Activated gamma-delta T cell (primary cell): ENCODE results near the gene RHBDD1.
"Not testable (repeated sequence)": the region's sequence is repeated elsewhere in the genome, so short reads cannot be mapped to it uniquely, and the experiment has no call there.

ENCODE experiments used
- DNase-seq: peaks from one replicate; lab custom pipeline; 2025; lab: John Stamatoyannopoulos, UW

Gene RHBDD1

DNA sequence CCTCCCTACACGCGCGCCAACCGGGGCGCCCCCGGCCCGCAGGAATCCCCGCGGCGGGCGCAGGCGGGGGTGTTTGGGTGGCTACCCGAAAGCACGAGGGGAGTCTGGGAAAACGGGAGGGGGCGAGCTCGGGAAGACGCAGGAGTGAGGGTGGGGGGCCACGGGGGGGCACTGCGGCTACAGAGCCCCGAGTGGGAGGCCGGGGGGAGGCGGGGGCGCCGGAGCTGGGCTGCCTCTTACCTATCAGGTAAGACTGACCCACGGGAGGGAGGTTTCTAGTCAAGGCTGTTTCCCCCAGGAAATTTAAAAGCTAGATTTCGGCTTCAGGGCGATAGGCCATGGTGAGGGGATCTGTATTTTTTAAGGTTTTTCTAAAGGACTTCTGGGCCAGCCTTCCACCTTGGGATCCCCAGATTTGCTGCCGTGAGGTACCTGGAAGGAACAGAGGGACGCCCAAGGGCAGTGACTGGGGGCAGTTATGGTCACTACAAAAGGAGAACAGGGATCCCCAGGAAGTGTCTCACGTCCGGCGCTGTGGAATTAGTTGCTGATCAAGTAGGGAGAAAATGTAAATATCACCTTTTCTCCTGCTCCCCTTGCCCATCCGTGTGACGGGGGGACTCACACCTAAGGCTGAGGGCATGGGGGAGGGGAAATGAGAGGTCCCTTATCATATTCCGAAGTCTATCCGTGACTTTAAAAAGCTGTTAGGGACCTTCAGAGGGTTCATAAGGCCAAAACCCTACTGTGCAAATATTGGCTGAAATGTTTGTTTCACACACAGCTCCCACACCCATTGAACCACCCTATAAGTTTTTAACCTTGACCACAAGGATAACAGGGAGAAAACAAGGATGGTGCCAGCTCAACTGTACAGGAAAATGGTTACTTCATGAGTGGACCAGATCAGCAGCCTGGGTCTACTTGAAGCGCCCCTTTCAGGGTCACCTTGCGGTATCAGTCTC is 35.6 kb upstream of the RHBDD1 start:
- no peak for DNase-seq

DNA sequence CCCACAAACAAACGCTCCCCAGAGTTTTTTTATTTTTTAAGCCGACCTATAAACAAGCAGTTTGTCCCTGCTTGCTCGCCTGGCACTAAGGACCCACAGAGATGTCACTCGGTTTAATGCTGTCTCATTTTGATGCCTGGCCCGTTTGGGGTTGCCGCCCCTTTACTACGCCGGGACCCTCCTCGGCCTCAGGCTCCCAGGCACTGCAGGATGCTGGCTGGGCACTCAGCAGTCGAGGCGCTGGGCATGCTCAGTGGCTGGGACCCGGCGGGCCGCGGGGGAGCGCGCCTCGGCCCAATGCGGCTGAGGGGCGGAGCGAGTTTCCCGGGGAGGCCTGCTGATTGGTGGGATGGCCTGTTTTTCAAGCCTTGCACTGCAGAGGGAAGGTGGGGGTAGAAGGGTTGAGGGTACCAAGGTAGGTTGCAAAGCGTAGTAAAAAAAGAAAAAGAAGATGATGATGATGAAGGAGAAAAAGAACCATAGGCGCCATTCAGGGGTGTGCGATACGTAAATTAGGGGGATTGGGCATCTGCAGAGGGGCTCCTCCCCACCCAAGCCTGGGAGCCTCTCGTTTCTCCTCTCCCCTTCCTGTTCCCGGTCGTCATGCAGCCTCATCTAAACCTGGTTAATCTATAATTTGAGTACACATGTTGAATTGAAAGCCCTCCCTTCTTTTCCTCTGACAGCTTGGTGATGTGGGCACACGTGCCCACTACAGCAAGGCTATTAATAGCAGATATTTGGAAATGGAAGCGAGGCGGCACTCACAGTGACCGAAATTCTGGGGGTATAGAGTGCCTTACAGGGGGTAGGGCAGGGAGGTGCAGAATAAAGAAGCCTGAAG is 34.7 kb upstream of the RHBDD1 start:
- DNase-seq = peak; percentile 32

DNA sequence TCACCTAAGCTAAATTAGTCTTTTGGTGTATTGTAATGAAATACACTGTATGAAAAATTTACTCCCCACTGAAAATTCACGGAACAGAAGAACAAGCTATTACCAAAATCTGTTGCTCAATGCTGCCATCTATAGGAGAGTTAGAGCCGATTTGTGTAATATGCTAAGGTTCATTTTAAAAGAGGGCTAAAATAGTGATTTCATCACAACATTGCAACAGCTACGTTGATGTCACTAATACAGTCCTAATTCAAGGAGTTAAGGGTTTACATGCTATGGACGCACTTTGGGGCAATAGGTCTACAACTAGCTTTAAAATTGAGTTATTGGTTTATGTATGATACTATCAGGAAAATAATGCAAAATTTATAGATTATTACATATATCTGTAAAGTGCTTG is 33.3 kb upstream of the RHBDD1 start:
- DNase-seq = no peak

DNA sequence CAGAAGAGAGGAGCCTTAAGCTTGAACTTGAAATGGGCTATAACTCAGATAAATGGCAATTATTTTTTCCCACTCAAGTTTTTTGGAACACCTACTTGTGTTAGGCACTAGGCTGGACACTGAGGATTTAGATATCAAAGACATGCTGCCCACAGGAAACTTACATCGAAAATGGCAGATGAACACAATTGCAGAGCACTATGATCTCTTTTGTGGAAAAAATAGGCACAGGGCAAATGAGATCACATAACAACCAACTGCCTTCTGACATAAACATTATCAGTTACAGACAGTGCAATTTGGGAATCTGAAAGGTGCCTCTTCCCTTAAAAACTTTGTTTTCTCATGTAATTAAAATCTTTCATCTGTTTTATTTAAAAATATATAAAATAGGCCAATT is 32.4 kb upstream of the RHBDD1 start:
- no peak for DNase-seq

DNA sequence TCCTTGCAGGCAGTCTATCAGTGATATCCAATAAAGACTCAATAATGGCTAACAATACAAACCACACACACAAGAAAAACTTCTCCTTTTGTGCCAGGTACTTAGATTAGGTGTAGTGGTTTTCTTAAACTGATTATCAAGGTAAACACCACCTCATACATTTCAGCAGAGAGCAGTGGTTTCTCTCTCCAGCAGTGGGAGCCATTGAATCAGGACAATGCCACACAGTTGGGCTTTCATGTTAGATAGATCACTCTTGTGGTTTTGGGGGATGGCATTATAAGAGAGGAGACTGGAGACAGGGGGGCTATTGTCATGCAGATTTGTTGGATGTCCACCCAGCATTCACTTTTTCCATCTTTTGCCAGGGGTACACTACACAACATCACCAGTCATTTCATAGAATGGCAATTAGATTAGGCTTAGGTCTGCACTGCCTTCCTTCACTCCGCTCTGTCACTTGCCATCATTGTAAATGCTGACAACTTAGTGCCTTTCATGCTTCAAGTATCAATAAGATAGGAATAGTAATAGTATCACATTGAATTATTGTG is 22.6 kb upstream of the RHBDD1 start:
- DNase-seq = no peak

DNA sequence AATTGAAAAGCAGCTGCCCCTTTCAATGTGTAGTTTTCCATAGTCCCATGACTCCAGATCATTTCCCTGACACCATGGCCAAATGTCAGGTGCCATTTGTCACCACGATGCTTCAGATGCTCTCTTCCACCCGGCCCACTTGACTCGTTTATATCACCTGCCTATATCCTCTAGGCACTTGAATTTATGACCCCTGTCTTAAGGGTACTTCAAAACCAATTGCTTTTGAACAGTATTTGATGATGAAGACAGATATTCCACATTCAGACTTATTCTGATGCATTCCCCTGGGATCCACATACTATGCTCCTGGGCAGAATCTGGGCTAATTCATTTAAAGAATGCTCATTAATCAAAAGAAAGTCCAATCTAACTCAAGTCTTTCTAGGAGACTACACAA is 16.9 kb upstream of the RHBDD1 start:
- no peak for DNase-seq

DNA sequence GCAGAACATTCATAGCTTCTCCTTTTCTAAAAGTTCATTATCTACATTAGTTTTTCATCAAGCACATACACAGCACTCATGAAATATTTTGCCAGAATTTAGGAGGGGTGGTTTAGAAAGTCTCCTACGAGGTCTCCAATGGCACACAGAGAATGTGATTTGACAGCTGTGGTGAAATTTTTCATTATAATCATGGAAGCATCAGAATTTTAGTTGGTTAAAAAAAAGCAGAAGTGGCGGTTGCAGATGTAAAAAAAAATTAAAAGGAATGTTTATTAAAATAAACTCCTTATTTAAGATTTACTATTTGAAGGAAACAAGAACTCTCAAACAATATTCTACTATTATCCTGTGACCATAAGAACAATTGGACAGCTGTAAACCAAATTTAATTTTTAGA is 10.8 kb upstream of the RHBDD1 start:
- DNase-seq = no peak

DNA sequence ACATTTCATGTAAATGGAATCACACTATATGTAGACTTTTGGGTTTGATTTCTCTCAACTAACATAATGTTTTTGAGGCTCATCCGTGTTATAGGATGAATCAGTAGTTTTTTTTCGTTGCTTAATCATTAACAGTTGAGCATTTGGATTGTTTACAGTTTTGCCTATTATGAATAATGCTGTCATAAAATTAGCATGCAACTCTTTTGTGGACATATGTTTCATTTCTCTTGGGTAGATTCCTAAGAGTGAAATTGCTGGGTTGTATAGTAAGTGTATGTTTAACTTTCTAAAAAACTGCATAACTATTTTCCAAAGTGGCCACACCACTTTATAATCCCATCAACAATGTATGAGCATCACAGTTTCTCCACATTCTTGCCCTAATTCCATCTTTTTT is 7.7 kb upstream of the RHBDD1 start:
- no peak for DNase-seq

DNA sequence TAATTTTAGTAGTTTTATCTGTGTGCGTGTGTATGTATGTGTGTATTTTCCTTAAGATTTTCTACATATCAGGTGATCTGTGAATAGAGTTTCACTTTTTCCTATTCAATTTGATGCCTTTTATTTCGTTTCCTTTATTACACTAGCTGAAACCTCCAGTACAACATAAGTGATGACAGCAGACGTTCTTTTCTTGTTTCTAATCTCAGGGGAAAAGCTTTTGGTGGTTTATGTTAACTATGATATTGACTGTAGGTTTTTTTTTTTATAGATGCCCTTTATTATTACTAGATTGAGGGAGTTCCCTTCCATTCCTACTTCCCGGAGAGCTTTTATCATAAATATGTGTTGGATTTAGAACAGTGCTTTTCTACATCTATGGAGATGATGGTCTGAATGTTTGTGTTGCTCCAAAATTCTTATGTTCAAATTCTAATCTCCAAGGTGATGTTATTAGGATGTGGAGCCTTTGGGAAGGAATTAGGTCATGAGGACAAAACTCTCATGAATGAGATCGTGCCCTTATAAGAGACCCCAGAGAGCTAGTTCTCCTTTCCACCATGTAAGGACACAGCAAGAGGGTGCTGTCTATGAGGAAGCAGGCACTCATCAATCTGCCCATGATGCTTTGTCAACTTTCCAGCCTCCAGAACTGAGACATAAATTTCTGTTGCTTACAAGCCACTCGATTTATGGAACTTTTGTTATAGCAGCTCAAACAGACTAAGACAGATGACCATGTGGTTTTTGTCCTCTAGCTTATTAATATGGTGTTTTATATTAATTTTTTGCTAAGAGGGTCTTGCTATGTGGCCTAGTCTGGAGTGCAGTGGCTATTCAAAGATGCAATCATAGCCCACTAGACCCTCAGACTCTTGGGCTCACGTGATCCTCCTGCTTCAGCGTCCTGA is 5.9 kb upstream of the RHBDD1 start:
- no peak for DNase-seq

DNA sequence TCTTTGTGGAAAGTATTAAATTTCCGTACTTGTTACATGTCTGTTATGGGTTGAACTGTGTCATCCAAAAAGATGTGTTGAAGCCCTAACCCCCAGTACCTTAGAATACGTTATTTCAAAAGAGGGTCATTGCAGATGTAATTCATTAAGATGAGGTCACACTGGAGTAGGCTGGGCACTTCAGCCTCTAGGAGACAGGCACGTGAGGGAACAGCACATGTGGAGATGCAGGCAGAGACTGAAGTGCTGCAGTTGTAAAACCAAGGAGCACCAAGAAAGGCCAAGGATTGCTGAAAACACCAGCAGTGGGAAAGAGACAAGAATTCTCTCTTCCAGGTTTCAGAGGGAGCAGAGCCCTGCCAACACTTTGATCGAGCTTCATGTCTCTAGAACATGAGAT is 4.6 kb upstream of the RHBDD1 start:
- DNase-seq = no peak

DNA sequence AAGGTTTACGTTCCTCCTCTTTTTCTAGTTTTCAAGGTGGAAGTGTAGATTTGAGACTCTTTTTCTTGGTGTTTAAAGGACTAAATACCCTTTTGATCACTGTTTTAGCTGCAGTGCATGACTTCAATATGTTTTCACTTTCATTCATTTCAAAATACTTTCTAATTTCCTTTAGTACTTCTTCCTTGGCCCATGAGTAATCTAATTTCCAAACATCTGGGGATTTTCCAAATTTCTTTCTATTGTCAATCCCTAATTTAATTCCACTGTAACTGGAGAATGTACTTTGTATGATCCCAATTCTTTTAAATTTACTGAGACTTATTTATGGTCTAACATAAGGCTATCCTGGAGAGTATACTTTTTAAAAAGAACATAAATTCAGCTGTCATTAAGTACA is 3.8 kb upstream of the RHBDD1 start:
- no peak for DNase-seq

DNA sequence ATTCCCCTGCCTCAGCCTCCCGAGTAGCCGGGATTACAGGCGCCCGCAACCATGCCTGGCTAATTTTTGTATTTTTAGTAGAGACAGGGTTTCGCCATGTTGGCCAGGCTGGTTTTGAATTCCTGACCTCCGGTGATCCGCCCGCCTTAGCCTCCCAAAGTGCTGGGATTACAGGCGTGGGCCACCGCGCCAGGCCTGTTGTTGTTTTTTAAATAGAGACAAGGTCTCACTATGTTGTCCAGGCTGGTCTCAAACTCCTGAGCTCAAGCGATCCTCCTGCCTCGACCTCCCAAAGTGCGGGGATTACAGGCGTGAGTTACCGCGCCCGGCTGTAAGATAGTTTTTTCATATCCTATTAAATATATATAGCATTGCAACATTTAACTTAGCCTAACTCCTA is 974 bp upstream of the RHBDD1 start:
- not testable (repeated sequence) for DNase-seq

DNA sequence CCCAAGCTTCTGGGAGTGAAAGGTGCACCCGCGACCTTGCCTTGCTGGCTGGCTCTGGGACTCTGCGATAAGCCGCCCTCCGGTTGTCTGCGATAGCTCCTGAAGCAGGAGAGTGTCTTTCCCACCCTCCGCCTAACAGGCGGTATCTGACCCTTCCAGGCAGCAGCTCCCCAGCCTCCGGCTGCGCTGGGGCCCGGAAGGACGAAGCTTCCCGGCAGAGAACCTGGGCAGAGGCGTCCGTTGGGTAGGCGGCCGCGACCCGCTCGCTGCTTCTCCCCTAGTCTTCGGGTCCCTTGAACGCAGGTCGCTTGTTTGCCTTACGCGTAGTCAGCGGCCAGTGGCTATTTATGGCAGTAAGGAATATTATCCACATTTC is 446 bp upstream of the RHBDD1 start:
- DNase-seq = no peak

DNA sequence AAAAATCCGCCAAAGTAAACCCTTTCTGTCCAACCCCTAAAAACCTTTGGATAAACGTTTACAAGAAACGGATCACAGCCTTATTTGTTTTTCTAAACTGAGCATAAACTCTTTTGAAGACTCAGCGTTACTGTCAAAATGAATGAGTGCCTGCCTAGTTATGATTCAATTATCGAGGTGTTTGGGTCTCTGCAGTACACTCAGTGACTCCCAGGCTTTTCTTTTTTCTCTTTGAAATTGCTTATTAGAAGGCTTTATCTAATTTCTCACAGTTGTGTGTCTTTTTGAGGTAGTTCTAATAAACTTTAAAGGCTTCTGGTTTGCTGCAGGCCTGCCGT is 663 bp downstream of the RHBDD1 start:
- no peak for DNase-seq

DNA sequence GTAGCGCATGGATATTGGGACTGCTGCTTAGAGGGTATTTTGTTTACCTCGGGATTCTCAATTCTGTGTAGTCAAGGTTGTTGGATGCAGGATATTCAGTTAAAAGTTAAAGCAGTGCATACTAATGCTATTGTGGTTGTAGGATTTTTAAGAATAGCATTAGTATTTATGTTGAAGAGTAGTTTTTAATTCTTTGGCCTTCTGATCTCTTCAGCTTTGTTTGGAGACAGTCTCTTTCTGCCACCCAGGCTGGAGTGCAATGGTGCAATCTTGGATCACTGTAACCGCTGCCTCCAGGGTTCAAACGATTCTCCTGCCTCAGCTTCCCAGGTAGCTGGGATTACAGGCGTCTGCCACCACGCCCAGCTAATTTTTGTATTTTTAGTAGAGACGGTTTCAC is 1.5 kb downstream of the RHBDD1 start:
- DNase-seq = no peak

DNA sequence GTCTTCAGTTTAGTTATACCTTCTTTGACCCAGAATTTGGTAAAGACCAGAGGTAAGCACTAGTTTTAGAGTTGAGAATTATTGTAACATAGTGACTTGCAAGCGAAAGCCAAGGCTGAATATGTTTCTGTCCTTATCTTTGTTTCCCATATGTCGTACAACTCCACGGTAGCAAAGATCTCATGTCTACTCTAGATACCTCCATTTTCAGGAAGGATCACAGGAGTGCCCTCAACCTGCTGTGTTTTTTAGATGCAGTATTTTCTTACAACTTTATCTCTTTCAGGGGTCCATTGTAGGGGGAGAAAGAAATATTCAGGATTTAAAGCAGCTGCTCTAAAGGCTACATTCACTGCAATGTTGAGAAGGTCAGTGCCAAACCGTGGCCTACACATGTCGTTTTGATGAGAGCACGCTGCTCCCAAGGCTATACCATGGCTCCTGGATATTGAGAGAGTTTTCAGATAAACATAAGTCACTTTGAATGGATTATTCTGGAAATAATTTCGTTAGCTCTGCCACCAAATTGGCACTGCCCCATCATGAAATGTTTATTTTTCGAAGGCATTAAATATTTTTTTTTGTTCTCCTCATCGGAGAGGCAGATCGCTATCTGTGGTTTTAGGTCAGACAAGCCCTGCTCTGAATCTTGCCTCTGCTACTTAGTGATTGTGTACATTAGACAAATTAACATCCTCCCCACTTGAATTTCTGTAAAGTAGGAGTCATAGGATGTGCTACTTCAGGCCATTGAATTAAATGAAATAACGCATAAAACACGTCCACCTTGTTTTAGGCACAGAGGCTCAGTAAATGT is 2.1 kb downstream of the RHBDD1 start:
- no peak for DNase-seq

DNA sequence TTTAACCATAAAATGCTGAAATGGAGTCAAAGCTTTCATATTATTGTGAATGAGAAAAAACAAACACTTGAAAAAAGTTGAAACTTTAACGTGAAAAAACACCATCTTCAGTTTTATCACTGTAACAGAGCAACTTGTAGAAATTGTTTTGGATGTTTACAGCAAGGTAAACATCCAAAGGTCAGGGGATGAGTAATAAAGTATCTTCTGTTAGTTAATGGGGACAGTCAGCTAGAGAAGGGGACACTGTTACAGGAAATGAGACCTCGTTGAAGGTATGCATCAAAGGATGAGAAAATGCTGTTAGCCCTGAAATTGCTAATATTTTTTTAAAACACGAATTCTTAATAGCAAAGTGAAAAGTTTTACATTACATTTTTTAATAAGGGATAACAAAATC is 2.9 kb downstream of the RHBDD1 start:
- no peak for DNase-seq

DNA sequence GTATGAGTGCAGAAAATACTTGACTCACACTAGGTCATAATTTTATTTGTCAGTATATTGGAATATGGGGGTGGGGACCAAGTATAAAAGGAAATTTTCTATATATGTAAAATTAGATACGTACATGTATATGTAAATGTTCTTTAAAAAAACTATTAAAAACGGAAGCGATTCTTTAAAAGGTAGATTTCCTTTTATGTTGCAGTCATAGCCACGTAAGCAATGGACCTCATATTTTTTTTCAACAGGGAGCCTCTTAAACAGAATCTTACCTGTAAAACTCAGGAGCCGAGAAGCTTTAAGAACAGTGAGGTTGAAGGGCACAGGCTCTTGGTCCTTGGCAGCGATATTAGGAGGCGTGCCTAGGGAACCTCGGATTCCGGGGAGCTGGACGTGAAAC is 3.3 kb downstream of the RHBDD1 start:
- no peak for DNase-seq

DNA sequence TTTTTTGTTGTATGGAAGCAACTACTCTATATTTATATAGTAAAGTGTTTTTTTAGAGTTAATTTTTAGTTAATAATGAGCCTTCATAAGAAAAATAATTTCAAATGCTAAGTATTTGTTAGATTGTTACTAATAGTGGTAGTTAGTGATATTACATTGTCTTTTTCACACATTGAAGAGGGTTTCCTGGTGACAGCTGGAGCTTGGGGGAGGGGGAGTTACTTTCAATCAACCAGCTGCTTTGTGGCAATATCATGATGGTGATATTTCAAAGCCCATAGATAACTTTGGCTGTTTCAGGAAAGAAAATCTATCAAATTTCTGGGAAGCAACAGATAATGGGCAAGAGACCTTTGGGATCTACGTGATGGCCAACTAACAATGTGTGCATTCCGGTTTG is 4.1 kb downstream of the RHBDD1 start:
- DNase-seq = no peak

DNA sequence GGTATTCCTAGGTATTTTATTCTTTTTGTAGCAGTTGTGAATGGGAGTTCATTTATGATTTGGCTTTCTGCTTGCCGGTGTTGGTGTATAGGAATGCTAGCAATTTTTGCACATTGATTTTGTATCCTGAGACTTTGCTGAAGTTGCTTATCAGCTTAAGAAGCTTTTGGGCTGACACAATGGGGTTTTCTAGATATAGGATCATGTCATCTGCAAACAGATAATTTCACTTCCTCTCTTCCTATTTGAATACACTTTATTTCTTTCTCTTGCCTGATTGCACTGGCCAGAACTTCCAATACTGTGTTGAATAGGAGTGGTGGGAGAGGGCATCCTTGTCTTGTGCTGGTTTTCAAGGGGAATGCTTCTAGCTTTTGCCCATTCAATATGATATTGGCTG is 7.1 kb downstream of the RHBDD1 start:
- not testable (repeated sequence) for DNase-seq
